ENCODE measurements around the gene OR4C5. TPM values are rescaled to one million over a fixed set of nuclear protein-coding genes. Genes with fewer than 3 reads are reported as not detected.
"Not testable (repeated sequence)": the region's sequence is repeated elsewhere in the genome, so short reads cannot be mapped to it uniquely, and the experiment has no call there.

OR4C5 gene
- total RNA-seq, 4 donors from 2014 or later = not detected

GRCh38 chr11:48341466-48341865 lies 24.8 kb downstream of the OR4C5 start:
- Histone ChIP-seq H3K36me3 (no peaks in the 10 kb centered on the region), H3K27ac (no peak overlapping the region), H3K9me3 (no peaks in the 10 kb centered on the region), H3K27me3 (no peaks in the 10 kb centered on the region), H3K4me1 (no peaks in the 10 kb centered on the region), H3K4me3 (no peak overlapping the region)
- no peak for TF ChIP-seq EP300 (IDR thresholded peaks at IDR 0.05)
- no peak for TF ChIP-seq POLR2A (IDR thresholded peaks at IDR 0.05)
- TF ChIP-seq POLR2AphosphoS5 (IDR thresholded peaks at IDR 0.05) = no peak
- TF ChIP-seq CTCF (IDR thresholded peaks at IDR 0.05) = no peak
- no peak for DNase-seq (ENCODE audit: low spot score in 2 of 2)
- WGBS = 32% methylated on average over 2 of the region's 2 CpGs

GRCh38 chr11:48324620-48325019 lies 41.6 kb downstream of the OR4C5 start, which contains the start of gene OR4C3:
TSS of gene OR4C3 (plus strand) at chr11:48324920. CDS start at chr11:48325022, 102 bp downstream.
- not testable (repeated sequence) for H3K9me3 ChIP-seq; H3K36me3 ChIP-seq; DNase-seq (ENCODE audit: low spot score in 2 of 2); H3K27ac ChIP-seq; H3K27me3 ChIP-seq; H3K4me1 ChIP-seq; H3K4me3 ChIP-seq

- H3K4me3 ChIP-seq; H3K4me1 ChIP-seq; H3K27me3 ChIP-seq; H3K27ac ChIP-seq; H3K9me3 ChIP-seq; DNase-seq (ENCODE audit: low spot score in 2 of 2); H3K36me3 ChIP-seq: not testable (repeated sequence)
- 81% methylated on average over 2 of the region's 2 CpGs for WGBS
These were observed 46.5 kb downstream of the OR4C5 start for GRCh38 chr11:48319813-48320212.

Other genes with a start within 250 kb of the OR4C5 start
- gene OR4B1, start 149.7 kb downstream of the OR4C5 start, total RNA-seq = not detected
- not detected for gene OR4X2, start 121.4 kb downstream of the OR4C5 start, total RNA-seq
- not detected for gene OR4X1, start 102.6 kb downstream of the OR4C5 start, total RNA-seq
- not detected for gene OR4S1, start 60.2 kb downstream of the OR4C5 start, total RNA-seq
- gene OR4C3, start 41.5 kb downstream of the OR4C5 start, total RNA-seq = not detected
- gene OR4A47, start 122.3 kb upstream of the OR4C5 start, total RNA-seq = not detected

Measured in suprapubic skin (tissue), 4 donors.